Measurements from ENCODE around the gene FBRSL1.

- TF ChIP-seq POLR2A (IDR thresholded peaks at IDR 0.05; ENCODE audit: low read length): no peak
- no peak for TF ChIP-seq GATA1 (IDR thresholded peaks at IDR 0.05; ENCODE audit: low read depth, low read length)
Measured at GRCh38 chr12:132512197-132513069, 22.5 kb downstream of the FBRSL1 start.

All from erythroblast (primary cell).